Middle frontal gyrus (tissue), 1 donor: ENCODE data around the gene NLGN1.
"Not testable (repeated sequence)": the region's sequence is repeated elsewhere in the genome, so short reads cannot be mapped to it uniquely, and the experiment has no call there.

Source experiments
- DNase-seq: peaks from one replicate; pipeline ENCODE4 v3.0.0-alpha.2; 2015; ENCODE audit warnings: low spot score; ENCODE audit errors: extremely low spot score

The NLGN1 gene

GRCh38 chr3:173429527-173429926 is 32.0 kb downstream of the NLGN1 start:
- DNase-seq: no peak

- no peak for DNase-seq
Measured at GRCh38 chr3:173430576-173430975, 33.0 kb downstream of the NLGN1 start.

GRCh38 chr3:173439004-173439403 is 41.5 kb downstream of the NLGN1 start:
- no peak for DNase-seq

GRCh38 chr3:173440514-173440913 is 43.0 kb downstream of the NLGN1 start:
- no peak for DNase-seq

GRCh38 chr3:173451561-173451960 is 54.0 kb downstream of the NLGN1 start:
- not testable (repeated sequence) for DNase-seq

GRCh38 chr3:173463250-173463649 is 65.7 kb downstream of the NLGN1 start:
- DNase-seq: no peak

- no peak for DNase-seq
Measured at GRCh38 chr3:173465112-173465511, 67.6 kb downstream of the NLGN1 start.

- DNase-seq: no peak
Measured at GRCh38 chr3:173465898-173466678, 68.5 kb downstream of the NLGN1 start.

- DNase-seq: no peak
Measured at GRCh38 chr3:173467501-173467900, 70.0 kb downstream of the NLGN1 start.

- DNase-seq: no peak
Measured at GRCh38 chr3:173473237-173473636, 75.7 kb downstream of the NLGN1 start.

GRCh38 chr3:173479301-173479700 is 81.8 kb downstream of the NLGN1 start:
- no peak for DNase-seq

- no peak for DNase-seq
Measured at GRCh38 chr3:173501931-173502489, 104.5 kb downstream of the NLGN1 start.

GRCh38 chr3:173502983-173503568 is 105.5 kb downstream of the NLGN1 start:
- no peak for DNase-seq

GRCh38 chr3:173510565-173510964 is 113.0 kb downstream of the NLGN1 start:
- DNase-seq: no peak

GRCh38 chr3:173513123-173513522 is 115.6 kb downstream of the NLGN1 start:
- DNase-seq: no peak

- DNase-seq: no peak
Measured at GRCh38 chr3:173529062-173529711, 131.6 kb downstream of the NLGN1 start.

GRCh38 chr3:173531602-173532001 is 134.1 kb downstream of the NLGN1 start:
- no peak for DNase-seq

GRCh38 chr3:173538410-173538809 is 140.9 kb downstream of the NLGN1 start:
- no peak for DNase-seq

GRCh38 chr3:173545590-173545989 is 148.0 kb downstream of the NLGN1 start:
- not testable (repeated sequence) for DNase-seq

GRCh38 chr3:173547070-173547469 is 149.5 kb downstream of the NLGN1 start:
- DNase-seq: no peak

GRCh38 chr3:173548261-173548660 is 150.7 kb downstream of the NLGN1 start:
- DNase-seq: no peak

GRCh38 chr3:173552526-173552925 is 155.0 kb downstream of the NLGN1 start:
- no peak for DNase-seq
